Activated gamma-delta T cell (primary cell): ENCODE measurements around the gene MANSC4.
"Not testable (repeated sequence)": the region's sequence is repeated elsewhere in the genome, so short reads cannot be mapped to it uniquely, and the experiment has no call there.

Source experiments
- DNase-seq: peaks from one replicate; lab custom pipeline; 2025; lab: John Stamatoyannopoulos, UW

MANSC4 gene

DNA sequence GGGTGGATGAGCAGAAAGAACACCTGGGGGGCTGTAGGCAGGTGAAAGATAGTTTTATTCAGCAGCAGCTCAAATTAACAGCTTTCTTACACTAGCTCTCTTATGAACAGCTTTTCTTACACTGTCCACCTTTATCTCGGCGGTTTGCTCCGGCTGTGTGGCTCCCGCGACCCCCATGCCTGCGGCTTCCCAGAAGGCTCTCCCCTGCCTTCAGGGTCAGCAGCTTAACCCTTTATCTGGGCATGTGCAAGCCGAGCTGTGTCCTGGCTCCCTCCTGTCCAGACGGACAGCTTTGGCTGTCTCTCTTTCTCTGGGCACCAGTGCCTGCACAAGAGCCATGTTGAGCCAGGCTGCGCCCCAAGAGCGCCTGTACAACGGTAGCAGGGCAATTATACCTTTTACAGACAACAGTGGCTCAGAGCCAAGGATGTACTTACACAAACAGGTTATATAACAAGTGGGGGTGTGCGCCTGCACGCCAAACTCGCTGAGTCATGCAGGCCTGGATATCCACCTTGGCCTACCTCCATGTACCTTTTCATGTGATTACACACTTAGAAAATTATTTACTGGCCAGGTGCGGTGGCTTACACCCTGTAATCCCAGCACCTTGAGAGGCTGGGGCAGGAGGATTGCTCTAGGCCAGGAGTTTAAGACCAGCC lies 28.5 kb downstream of the MANSC4 start:
- no peak for DNase-seq

DNA sequence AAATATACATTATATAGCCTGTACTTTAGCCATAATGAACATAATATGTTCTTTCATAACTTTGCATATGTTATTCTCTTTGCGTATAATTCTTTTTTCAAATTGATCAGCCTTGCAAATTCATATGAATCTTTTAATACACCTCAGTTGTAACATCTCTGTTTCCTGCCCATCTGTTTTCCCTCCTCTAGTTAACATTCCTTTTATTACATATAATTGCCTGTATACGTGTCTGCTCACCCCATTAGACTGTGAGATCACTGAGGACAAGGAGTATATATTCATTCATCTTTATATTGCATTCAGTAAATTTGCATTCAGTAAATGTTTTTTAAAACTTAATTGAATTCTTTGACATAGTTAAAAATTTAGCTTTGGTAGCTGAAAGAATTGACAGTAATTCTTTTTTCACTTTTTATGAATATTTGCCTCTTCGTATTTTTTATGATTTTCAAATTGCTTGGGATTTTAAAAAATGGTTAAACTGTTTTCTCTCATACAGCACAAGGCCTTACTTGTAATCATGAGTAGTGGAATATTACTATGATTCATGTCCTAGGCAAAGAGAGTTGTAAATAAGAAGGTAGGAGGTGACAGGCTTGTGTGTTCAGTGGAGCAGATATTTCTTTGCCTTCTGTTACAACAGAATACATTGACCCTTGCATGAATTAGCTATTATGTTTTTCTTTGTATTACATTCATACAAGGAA lies 32.8 kb downstream of the MANSC4 start:
- no peak for DNase-seq

DNA sequence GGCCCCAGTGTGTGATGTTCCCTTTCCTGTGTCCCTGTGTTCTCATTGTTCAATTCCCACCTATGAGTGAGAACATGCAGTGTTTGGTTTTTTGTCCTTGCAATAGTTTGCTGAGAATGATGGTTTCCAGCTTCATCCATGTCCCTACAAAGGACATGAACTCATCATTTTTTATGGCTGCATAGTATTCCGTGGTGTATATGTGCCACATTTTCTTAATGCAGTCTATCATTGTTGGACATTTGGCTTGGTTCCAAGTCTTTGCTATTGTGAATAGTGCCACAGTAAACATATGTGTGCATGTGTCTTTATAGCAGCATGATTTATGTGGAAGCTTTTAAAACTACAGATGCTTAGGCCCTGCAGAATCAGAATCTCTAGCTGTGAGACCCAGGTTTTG lies 34.3 kb downstream of the MANSC4 start:
- DNase-seq = not testable (repeated sequence)

GRCh38 chr12:27743601-27744000 lies 36.4 kb downstream of the MANSC4 start:
- no peak for DNase-seq

DNA sequence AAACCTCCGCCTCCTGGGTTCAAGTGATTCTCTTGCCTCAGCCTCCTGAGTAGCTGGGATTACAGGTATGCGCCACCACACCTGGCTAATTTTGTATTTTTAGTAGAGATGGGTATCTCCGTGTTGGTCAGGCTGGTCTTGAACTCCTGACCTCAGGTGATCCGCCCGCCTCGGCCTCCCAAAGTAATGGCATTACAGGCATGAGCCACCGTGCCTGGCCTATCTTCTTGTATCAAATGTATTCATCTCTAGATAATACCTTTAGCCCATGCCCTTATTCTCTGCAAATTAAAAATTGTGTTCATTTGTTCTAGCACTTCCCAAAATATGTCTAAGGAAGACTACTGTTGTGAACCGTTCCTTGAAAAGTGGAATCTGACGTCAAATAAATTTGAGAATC lies 45.7 kb downstream of the MANSC4 start:
- not testable (repeated sequence) for DNase-seq

DNA sequence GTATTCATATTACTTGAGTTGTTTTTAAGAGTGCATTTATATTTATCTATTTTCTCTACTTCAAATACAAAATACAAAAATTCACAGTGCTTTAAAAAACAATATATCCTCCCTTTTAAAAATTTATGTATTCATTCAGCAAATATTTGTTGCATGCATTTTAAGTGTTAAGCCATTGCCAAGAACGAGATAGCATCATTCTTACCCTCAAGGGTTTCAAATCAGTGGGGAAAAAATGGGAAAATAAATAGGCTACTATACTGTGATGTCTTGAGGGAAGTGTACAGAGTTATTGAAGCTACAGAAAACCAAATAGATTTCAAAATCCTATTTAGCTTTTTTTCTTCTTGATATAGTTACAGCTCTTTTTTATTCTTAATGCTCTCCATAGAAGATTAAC lies 46.2 kb downstream of the MANSC4 start:
- DNase-seq = no peak

- DNase-seq = no peak
Observed at GRCh38 chr12:27733052-27733656, 46.9 kb downstream of the MANSC4 start.

GRCh38 chr12:27732281-27732680 lies 47.8 kb downstream of the MANSC4 start:
- no peak for DNase-seq

DNA sequence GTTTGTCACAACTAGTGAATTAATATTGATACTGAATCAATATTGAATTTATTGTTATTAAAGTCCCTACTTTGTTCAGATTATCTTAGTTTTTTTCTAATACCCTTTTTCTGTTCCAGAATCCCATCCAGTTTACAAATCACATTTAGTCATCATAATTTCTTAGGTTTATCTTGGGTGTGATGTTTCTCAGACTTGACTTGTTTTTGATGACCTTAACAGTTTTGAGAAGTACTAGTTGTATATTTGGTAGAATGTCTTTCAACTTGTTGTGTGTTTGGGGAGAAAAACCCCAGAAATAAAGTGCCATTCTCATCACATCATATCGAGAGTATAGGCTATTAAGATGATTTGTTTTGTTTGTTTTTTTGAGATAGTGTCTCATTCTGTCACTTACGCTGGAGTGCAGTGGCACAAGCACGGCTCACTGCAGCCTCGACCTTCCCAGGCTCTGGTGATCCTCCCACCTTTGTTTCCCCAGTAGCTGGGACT lies 49.9 kb downstream of the MANSC4 start:
- DNase-seq = no peak

GRCh38 chr12:27723212-27723611 lies 56.8 kb downstream of the MANSC4 start:
- DNase-seq = no peak
